ENCODE results near the gene LMX1A. TPM values are rescaled to one million over a fixed set of nuclear protein-coding genes. Genes with fewer than 3 reads are reported as not detected.

LMX1A gene
- total and polyA plus RNA-seq, 9 of the 15 experiments (the other 6 are each of a cell fraction or from before 2014, with no cell fraction given), result not detected

GRCh38 chr1:165288350-165289120 lies 68.0 kb downstream of the LMX1A start:
- TF ChIP-seq SLC30A9 (CRISPR knock-in tag; IDR thresholded peaks at IDR 0.05) (no peak), MTA1 (IDR thresholded peaks at IDR 0.05; ENCODE audit: borderline replicate concordance) (no peak), ZNF696 (CRISPR knock-in tag; conservative IDR thresholded peaks at IDR 0.05) (no peak), ZNF668 (CRISPR knock-in tag; IDR thresholded peaks at IDR 0.05) (no peak), MAZ (CRISPR knock-in tag; conservative IDR thresholded peaks at IDR 0.05 in 1 of 2, IDR thresholded peaks at IDR 0.05 in 1 of 2) (no peak), NCOA4 (IDR thresholded peaks at IDR 0.05; ENCODE audit: partially characterized antibody) (no peak), ZNF644 (tag; IDR thresholded peaks at IDR 0.05; ENCODE audit: low read depth) (no peak), TAF7 (tag; IDR thresholded peaks at IDR 0.05) (no peak), ZNF778 (CRISPR knock-in tag; IDR thresholded peaks at IDR 0.05) (no peak), ZC3H4 (CRISPR knock-in tag; IDR thresholded peaks at IDR 0.05; ENCODE audit: borderline replicate concordance) (no peak)
- TF ChIP-seq, protein P1, sequence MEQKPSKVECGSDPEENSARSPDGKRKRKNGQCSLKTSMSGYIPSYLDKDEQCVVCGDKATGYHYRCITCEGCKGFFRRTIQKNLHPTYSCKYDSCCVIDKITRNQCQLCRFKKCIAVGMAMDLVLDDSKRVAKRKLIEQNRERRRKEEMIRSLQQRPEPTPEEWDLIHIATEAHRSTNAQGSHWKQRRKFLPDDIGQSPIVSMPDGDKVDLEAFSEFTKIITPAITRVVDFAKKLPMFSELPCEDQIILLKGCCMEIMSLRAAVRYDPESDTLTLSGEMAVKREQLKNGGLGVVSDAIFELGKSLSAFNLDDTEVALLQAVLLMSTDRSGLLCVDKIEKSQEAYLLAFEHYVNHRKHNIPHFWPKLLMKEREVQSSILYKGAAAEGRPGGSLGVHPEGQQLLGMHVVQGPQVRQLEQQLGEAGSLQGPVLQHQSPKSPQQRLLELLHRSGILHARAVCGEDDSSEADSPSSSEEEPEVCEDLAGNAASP (IDR thresholded peaks at IDR 0.05), result no peak
- Histone ChIP-seq H3K9ac (ENCODE audit: insufficient read depth in 1 of 2, low read depth in 2 of 2, low read length in 2 of 2) (no peak overlapping the region), H2AFZ (ENCODE audit: low read depth, low read length) (no peak overlapping the region), H3K27me3 (ENCODE audit: control insufficient read depth in 2 of 2, insufficient read depth in 2 of 2, low read length in 2 of 2) (peaks cover 0 to 9% of the 10 kb centered on the region in 2 experiments; a peak in 3 of 5 replicates), H3K27ac (ENCODE audit: extremely low read depth, low read depth, low read length) (no peak overlapping the region), H3K79me2 (ENCODE audit: control insufficient read depth, insufficient read depth, low read length) (no peaks in the 10 kb centered on the region), H4K20me1 (replicated peaks; ENCODE audit: control insufficient read depth, insufficient read depth, low read length) (no peaks in the 10 kb centered on the region), H3K9me1 (ENCODE audit: control insufficient read depth, insufficient read depth, low read length) (no peaks in the 10 kb centered on the region), H3K9me3 (replicated peaks; ENCODE audit: control insufficient read depth, insufficient read depth, low read depth, low read length) (no peaks in the 10 kb centered on the region), H3K36me3 (ENCODE audit: control insufficient read depth, insufficient read depth, low read length) (no peaks in the 10 kb centered on the region), H3K4me1 (replicated peaks in 1 of 2; ENCODE audit: control insufficient read depth in 2 of 2, insufficient read depth in 2 of 2, low read length in 2 of 2) (no peaks in the 10 kb centered on the region), H3K4me3 (no peak overlapping the region), H3K4me2 (ENCODE audit: insufficient read depth, low read length) (no peak overlapping the region)
- 2% methylated on average over 15 of the region's 15 CpGs for WGBS (ENCODE audit: insufficient coverage, low coverage, missing lambda C conversion rate)
- CTCF ChIA-PET (ENCODE audit: low intra/inter-chr PET ratio), result no interaction called here
- ATAC-seq (no peak), FAIRE-seq (no peak), DNase-seq (ENCODE audit: extremely low read depth in 1 of 4, low spot score in 3 of 4) (no peak)
- in situ Hi-C loops (cut with MboI) (no loop called here), intact Hi-C loops (cut with micrococcal nuclease) (no loop called here)
- POLR2A ChIA-PET, result interaction anchor here (0.6 to 1.4 kb wide), 4 partner anchors 8 to 899 kb away, joined by 4 to 5 read pairs (median 4); no protein-coding TSS in a partner anchor
- BruUV-seq (replicated peaks), result no TSS peak
